ENCODE results near the gene DTNBP1.

The DTNBP1 gene

GRCh38 chr6:15531973-15532372, 130.9 kb downstream of the DTNBP1 start:
- no peak for DNase-seq (ENCODE audit: low read depth)

GRCh38 chr6:15530411-15530810, 132.4 kb downstream of the DTNBP1 start:
- DNase-seq (ENCODE audit: low read depth): no peak

- DNase-seq (ENCODE audit: low read depth): no peak
Measured at GRCh38 chr6:15528870-15529269, 134.0 kb downstream of the DTNBP1 start.

GRCh38 chr6:15527838-15528617, 134.8 kb downstream of the DTNBP1 start:
- DNase-seq (ENCODE audit: low read depth): no peak

- DNase-seq (ENCODE audit: low read depth): no peak
Measured at GRCh38 chr6:15526212-15526701, 136.6 kb downstream of the DTNBP1 start.

- DNase-seq (ENCODE audit: low read depth): no peak
Measured at GRCh38 chr6:15524861-15525401, 137.9 kb downstream of the DTNBP1 start.

GRCh38 chr6:15523679-15524630, 138.9 kb downstream of the DTNBP1 start:
- no peak for DNase-seq (ENCODE audit: low read depth)

- DNase-seq (ENCODE audit: low read depth): no peak
Measured at GRCh38 chr6:15522856-15523529, 139.8 kb downstream of the DTNBP1 start.

GRCh38 chr6:15522427-15522826, 140.4 kb downstream of the DTNBP1 start:
- no peak for DNase-seq (ENCODE audit: low read depth)

- DNase-seq (ENCODE audit: low read depth): no peak
Measured at GRCh38 chr6:15522026-15522425, 140.8 kb downstream of the DTNBP1 start.

GRCh38 chr6:15521582-15521981, 141.2 kb downstream of the DTNBP1 start:
- DNase-seq (ENCODE audit: low read depth): no peak

GRCh38 chr6:15520626-15521203, 142.1 kb downstream of the DTNBP1 start:
- DNase-seq (ENCODE audit: low read depth): no peak

- DNase-seq (ENCODE audit: low read depth): no peak
Measured at GRCh38 chr6:15519681-15520080, 143.1 kb downstream of the DTNBP1 start.

GRCh38 chr6:15518878-15519277, 143.9 kb downstream of the DTNBP1 start:
- DNase-seq (ENCODE audit: low read depth): no peak

GRCh38 chr6:15518057-15518456, 144.8 kb downstream of the DTNBP1 start:
- DNase-seq (ENCODE audit: low read depth): no peak

GRCh38 chr6:15517600-15517999, 145.2 kb downstream of the DTNBP1 start:
- DNase-seq (ENCODE audit: low read depth): no peak

- DNase-seq (ENCODE audit: low read depth): no peak
Measured at GRCh38 chr6:15516923-15517560, 145.8 kb downstream of the DTNBP1 start.

- no peak for DNase-seq (ENCODE audit: low read depth)
Measured at GRCh38 chr6:15516378-15516777, 146.4 kb downstream of the DTNBP1 start.

- no peak for DNase-seq (ENCODE audit: low read depth)
Measured at GRCh38 chr6:15515660-15516375, 147.0 kb downstream of the DTNBP1 start.

GRCh38 chr6:15515226-15515625, 147.6 kb downstream of the DTNBP1 start:
- DNase-seq (ENCODE audit: low read depth): no peak
